ENCODE measurements around the gene AGAP3. TPM values are rescaled to one million over a fixed set of nuclear protein-coding genes. Genes with fewer than 3 reads are reported as not detected.

The AGAP3 gene
- total and polyA plus RNA-seq, 8 donors, result 83.3 to 167 (median 100) TPM

- Histone ChIP-seq H3K4me3 (peak overlapping the region; percentile 67 to 87), H3K36me3 (no peaks in the 10 kb centered on the region), H3K27me3 (peaks cover 0 to 12% of the 10 kb centered on the region in 2 donors), H3K9me3 (no peaks in the 10 kb centered on the region), H3K4me1 (peaks cover 30 to 85% of the 10 kb centered on the region in 2 donors), H3K27ac (peak overlapping the region; percentile 88 to 92)
- intact Hi-C loops (cut with DNase I), result no loop called here
- TF ChIP-seq CTCF (IDR thresholded peaks at IDR 0.05), result no peak
- DNase-seq (peak in 3 of 4 donors; percentile 71 to 93 (median 89)), ATAC-seq (peak; percentile 43)
Measured at GRCh38 chr7:151088856-151089699, 2.8 kb downstream of the AGAP3 start.

DNA sequence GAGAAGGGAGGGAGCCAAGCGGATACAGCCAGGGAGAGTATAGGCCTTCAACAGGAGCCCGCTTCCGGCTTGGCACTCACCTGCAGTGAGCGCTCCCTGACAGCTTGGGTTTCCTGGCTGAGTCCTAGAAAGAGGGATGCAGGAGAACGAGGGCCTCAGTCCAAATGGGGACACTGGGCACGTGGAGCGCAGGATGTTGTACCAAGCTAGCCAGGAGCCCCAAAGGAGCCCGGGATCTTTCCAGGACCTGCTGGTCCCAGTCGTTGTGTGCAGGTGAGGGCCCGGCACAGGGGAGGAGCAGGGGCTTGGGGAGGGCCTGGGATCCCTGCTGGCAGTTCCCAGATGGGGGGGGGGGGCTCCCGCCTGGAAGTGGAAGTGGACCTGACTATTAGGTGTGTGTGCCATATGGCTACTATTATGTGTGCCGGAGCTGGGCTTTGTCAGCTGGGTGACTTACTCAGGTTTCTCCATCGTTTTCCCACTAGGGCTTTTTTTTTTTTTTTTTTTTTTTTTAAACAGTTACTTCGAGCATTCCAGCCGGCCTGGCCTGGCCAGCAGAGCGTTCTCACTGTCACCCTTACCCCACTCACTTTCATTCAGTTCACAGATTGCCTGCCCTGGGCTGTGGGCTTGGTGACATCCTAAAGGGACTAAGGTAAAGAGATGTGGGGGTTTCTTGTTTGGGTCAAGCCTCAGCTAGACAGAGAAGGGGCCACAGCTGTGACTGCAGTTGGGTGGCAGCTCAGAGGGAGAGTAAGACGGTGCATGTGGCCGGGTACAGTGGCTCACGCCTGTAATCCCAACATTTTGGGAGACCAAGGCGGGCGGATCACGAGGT lies 3.8 kb downstream of the AGAP3 start:
- ATAC-seq (no peak), DNase-seq (peak in 1 of 4 donors; percentile 63)
- no peak for TF ChIP-seq CTCF (IDR thresholded peaks at IDR 0.05)
- peak overlapping the region; percentile 88 to 92 for H3K27ac ChIP-seq
- peak overlapping the region in 1 of 2 donors; percentile 87 for H3K4me3 ChIP-seq
- H3K27me3 ChIP-seq, result peaks cover 0 to 12% of the 10 kb centered on the region in 2 donors
- intact Hi-C loops (cut with DNase I), result no loop called here
- no peaks in the 10 kb centered on the region for H3K36me3 ChIP-seq
- H3K4me1 ChIP-seq, result peaks cover 30 to 85% of the 10 kb centered on the region in 2 donors
- H3K9me3 ChIP-seq, result no peaks in the 10 kb centered on the region

DNA sequence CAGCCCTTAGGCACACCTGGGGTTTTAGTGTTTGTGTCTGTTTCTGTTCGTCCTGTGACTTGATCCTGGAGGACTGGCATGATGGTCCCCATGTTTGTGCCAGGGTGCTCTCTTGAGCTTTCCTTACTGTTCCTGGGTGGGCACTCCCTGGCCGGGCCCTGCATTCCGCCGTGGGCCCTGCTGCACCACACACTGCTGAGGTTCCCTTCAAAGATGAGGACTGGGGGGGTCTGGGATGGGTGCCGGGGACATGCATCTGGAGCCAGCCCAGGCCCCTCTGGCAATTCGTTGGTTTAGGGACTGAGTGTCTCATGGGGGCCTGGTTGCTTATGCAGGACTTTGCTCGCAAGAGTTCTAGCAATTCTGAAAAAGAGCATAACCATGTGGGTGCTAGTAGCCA lies 4.7 kb downstream of the AGAP3 start:
- TF ChIP-seq CTCF (IDR thresholded peaks at IDR 0.05), result no peak
- DNase-seq, result no peak
- Histone ChIP-seq H3K4me1 (peaks cover 26 to 78% of the 10 kb centered on the region in 2 donors), H3K4me3 (no peak overlapping the region), H3K27ac (peak overlapping the region in 1 of 2 donors; percentile 33), H3K36me3 (no peaks in the 10 kb centered on the region), H3K9me3 (no peaks in the 10 kb centered on the region), H3K27me3 (peaks cover 0 to 12% of the 10 kb centered on the region in 2 donors)
- intact Hi-C loops (cut with DNase I), result no loop called here
- ATAC-seq, result no peak

DNA sequence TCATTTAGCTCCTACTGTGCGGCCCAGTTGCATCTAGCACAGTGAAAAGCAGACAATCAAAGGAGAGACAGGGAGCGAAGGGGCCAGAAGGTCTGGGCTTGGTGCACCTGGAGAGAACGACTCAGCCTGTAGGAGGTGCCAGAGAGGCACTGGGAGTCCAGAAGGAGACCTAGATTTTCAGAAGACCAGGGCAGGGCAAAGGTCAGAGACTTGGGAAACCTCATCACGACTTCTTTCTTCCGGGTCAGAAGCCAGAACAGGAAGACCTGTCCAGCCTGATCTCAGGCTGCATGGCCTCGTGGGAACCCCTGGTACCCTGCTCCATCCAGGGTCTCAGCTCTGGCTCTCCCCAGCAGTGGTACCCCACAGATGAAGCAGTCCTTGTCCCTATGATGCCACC lies 5.2 kb downstream of the AGAP3 start:
- DNase-seq (no peak), ATAC-seq (no peak)
- H3K27ac ChIP-seq, result peak overlapping the region in 1 of 2 donors; percentile 33
- no peaks in the 10 kb centered on the region for H3K9me3 ChIP-seq
- peaks cover 26 to 78% of the 10 kb centered on the region in 2 donors for H3K4me1 ChIP-seq
- TF ChIP-seq CTCF (IDR thresholded peaks at IDR 0.05), result peak; percentile 12 to 40
- no peaks in the 10 kb centered on the region for H3K36me3 ChIP-seq
- no peak overlapping the region for H3K4me3 ChIP-seq
- H3K27me3 ChIP-seq, result peaks cover 0 to 12% of the 10 kb centered on the region in 2 donors
- intact Hi-C loops (cut with DNase I), result no loop called here

- no peak for DNase-seq
- TF ChIP-seq CTCF (IDR thresholded peaks at IDR 0.05), result no peak
- Histone ChIP-seq H3K27me3 (peaks cover 0 to 9% of the 10 kb centered on the region in 2 donors), H3K4me3 (no peak overlapping the region), H3K9me3 (no peaks in the 10 kb centered on the region), H3K27ac (no peak overlapping the region), H3K4me1 (peaks cover 26 to 78% of the 10 kb centered on the region in 2 donors), H3K36me3 (no peaks in the 10 kb centered on the region)
- ATAC-seq, result no peak
- intact Hi-C loops (cut with DNase I), result no loop called here
Measured at GRCh38 chr7:151091988-151092387, 5.7 kb downstream of the AGAP3 start.
